IPS DF 19.7 (cell line): ENCODE data around the gene PTEN.
"Not testable (repeated sequence)": the region's sequence is repeated elsewhere in the genome, so short reads cannot be mapped to it uniquely, and the experiment has no call there.

Experiments
- DNase-seq: peaks from one replicate; pipeline ENCODE4 v3.0.0-alpha.2; 2013; ENCODE audit warnings: low read depth, low spot score

PTEN gene

DNA sequence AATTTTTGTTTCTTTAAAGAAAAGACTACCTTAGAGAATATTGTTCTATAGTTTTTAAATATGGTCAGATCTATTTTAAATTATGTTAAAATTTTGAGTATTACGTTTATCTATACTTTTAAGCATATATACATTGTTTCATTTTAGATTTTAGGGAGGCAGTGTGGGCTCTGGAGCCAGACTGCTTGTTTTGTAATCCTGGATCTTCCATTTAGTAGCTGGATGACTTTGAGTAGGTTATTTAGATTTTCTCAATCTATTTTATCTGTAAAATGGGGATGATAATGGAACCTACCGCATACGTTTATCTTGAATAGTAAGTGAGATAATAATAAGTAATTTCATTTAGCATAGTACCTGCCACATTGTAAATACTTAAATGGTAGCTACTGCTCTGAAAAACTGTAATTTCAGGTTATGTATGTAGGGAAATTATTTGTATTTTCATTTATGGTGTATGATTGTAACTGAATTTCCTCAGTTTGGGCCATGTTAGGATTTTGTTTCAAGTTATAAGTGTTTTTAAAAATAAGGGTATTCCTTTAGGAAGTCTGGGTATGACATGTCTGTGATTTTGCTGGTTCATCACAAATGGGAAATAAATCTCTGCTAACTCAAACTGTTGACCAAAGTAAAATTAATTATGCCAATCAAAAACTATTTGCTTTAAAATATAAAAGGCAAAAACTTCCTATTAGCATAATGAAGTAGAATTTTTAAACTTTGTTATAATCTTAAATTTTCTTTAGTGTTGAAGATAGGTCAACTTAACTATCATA is 6.5 kb downstream of the PTEN start:
- DNase-seq, result no peak

GRCh38 chr10:87872828-87873227 is 9.4 kb downstream of the PTEN start:
- DNase-seq, result no peak

DNA sequence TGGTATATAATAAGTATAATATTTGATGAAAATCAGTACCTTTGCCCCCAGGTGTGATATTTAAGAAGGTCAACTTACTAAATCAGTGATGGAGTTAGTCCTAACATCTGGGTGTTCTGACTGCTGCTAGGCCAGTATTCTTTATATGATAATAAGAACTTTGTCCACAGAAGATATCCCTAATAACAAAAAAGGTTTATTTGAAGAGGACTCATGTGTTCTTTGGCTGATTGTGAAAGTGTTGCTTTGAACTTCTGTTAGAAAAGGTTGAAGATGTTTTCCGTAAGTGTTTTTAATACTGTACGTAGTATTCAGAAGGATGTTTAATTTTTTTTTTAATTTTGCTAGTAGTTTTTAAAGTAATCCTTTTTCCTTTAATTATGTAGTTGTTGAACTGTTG is 10.2 kb downstream of the PTEN start:
- DNase-seq, result no peak

DNA sequence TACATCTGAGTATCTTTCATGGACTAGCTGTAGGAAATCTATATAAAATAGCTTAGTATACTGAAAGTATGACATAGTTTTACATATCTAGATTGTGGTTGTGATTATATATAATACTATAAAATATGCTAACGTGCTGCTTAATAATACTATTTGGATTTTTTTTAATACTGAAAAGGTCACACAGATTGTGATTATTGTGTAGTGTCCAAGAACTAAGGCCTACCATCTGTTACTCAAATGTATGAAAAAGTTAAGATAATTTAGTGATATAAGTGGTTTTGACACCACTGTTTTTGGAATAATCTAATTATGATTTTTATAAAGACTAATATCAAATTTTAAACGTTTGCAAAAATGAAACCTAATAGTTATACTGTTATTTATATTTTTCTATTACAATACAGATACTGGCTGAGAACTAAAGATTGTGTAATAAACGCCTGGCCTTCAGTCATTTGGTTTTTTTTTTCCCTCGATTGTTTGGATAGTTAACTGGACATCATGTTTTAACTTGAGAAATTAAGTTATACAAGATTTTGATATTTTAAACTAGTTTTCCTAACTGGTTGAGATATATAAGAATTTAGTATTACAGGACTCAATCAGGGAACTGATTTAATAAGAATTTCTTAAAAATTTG is 12.6 kb downstream of the PTEN start:
- no peak for DNase-seq

DNA sequence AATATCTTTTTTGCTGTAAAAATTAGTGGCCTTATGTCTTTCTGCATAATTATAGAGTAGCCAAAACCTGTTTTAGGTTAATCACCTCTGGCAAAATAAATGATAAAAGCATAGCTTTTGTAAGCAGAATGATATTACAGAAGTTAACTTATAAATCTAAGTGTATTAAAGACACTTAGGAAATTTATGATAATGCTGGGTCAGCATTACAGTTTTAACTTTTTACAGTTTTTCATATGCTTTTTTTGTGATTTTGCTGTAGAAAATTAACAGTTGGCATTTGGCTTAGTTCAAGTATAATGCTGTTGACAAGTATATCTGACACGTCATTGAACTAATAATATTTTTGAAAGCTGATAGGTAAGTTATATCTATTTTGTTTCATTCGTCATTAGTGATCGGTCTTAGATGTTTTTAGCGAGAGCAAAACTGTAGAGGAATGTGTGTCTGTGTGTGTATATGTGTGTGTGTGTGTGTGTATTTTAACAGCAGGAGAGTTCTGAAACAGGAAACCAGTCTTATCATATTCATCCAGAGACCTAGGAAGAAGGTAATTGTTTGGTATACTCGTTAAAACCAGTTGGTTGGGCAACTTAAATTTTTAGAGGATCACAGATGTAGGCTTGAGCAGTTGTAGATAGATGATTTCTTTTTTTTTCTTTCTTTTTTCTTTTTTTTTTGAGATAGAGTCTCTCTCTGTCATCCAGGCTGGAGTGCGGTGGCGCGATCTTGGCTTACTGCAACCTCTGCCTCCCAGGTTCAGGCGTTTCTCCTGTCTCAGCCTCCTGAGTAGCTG is 15.4 kb downstream of the PTEN start:
- no peak for DNase-seq

GRCh38 chr10:87880336-87880735 is 16.9 kb downstream of the PTEN start:
- no peak for DNase-seq

- DNase-seq, result not testable (repeated sequence)
These were observed 18.1 kb downstream of the PTEN start for GRCh38 chr10:87881373-87882059.

- DNase-seq, result no peak
These were observed 19.3 kb downstream of the PTEN start for GRCh38 chr10:87882555-87883294.

DNA sequence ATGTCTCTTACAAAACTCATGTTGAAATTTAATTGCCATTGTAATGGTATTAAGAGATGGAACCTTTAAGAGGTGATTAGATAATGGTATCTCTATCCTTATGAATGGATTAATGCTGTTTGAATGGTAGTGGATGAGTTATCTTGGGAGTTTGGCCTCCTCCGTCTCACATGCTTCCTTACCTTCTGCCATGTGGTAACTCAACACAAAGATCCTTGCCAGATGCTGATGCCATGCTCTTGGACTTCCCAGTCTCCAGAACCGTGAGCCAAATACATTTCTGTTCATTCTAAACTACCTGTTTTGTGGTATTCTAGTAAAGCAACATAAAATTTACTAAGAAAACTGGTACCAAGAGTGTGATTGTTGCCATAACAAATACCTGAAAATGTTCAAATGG is 23.2 kb downstream of the PTEN start:
- DNase-seq, result no peak

- no peak for DNase-seq
These were observed 23.7 kb downstream of the PTEN start for GRCh38 chr10:87887146-87887545.

DNA sequence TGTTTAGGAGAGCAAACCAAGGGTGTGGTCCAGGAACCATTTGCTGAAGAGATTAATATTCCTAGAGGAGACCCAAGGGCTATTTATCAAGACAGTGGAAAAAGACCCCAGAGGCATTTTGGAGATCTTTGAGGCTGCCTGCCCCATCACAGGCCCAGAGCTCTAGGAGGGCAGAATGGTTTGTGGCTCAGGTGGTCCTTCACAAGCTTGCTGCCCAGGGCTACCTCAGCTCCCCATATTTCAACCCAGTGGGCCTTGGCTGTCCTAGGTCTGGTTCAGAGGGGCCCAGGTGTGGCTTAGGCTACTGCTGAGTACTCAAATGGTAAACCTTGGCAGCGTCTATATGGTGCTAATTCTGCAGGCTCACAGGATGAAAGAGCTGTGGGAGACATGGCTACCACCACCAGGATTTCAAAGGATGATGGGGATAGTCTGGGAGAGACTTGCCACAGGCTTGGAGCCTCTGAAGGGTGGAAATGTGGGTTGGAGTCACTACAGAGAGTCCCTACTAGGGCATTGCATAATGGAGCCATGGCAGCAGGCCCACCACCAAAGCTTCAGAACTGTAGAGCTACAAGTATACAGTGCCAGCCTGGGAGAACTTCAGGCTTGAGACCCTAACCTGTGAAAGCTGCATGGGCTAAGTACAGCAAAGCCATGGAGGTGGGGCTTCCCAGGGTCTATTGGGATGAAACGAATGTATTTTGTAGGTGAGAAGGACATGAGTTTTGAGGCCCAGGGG is 24.3 kb downstream of the PTEN start:
- DNase-seq, result no peak

DNA sequence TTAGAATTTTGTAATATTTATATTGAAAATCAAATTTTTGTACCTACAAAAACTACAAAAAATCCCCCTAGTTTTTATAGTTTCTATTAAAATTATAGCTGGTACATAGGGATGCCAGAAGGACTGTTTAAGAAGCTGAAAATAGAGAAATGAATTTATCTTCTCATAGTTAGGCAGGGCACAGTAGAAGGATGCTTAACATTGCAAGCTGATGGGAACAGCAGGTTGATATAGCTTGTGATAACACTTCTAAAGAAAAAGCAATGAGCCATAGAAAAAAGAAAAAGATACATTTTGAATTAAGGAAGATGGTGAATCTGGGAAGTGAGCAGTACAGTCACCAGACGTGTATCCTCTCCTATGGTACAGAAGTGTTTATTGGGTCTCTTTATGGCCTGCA is 32.0 kb downstream of the PTEN start:
- DNase-seq, result no peak

DNA sequence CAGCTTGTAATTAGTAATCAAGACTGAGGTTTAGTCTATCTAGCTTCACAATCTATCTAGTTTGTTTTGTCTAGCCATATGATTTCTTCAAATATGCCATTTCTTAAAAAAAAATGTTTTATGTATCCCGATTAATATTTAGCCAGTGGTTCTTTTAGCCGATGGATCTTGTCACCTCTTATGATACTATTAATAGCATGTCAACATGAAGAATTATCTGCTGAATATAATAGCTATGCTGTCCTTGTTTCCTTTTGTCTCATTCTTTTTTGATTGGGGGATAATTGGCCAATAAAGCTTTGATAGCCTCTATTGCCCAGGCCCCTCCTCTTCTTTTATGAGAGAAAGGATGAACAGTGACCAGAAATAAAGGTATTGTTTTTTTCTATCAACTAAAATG is 32.8 kb downstream of the PTEN start:
- DNase-seq, result no peak

DNA sequence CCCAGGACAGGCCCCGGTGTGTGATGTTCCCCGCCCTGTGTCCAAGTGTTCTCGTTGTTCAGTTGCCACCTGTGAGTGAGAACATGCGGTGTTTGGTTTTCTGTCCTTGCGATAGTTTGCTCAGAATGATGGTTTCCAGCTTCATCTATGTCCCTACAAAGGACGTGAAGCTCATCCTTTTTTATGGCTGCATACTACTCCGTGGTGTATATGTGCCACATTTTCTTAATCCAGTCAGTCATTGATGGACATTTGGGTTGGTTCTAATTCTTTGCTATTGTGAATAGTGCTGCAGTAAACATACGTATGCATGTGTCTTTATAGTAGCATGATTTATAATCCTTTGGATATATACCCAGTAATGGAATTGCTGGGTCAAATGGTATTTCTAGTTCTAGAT is 34.5 kb downstream of the PTEN start:
- DNase-seq, result not testable (repeated sequence)

DNA sequence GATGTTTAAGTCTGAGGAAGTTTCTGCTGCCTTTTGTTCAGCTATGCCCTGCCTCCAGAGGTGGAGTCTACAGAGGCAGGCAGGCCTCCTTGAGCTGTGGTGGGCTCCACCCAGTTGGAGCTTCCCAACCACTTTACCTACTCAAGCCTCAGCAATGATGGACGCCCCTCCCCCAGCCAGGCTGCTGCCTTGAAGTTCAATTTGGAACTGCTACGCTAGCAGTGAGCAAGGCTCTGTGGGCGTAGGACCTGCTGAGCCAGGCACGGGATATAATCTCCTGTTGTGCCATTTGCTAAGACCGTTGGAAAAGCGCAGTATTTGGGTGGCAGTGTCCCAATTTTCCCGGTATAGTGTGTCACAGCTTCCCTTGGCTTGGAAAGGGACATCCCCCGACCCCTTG is 40.0 kb downstream of the PTEN start:
- not testable (repeated sequence) for DNase-seq

GRCh38 chr10:87913156-87913921 is 49.9 kb downstream of the PTEN start:
- DNase-seq, result no peak

- peak; percentile 48 for DNase-seq
These were observed 52.0 kb downstream of the PTEN start for GRCh38 chr10:87915406-87915805.

- no peak for DNase-seq
These were observed 52.6 kb downstream of the PTEN start for GRCh38 chr10:87915989-87916388.

- DNase-seq, result no peak
These were observed 53.1 kb downstream of the PTEN start for GRCh38 chr10:87916515-87916914.
